ENCODE measurements around the gene SAMD4A.
A peak's percentile ranks its signal among the peaks of the same experiment; 100 is the strongest.

Gene SAMD4A

DNA sequence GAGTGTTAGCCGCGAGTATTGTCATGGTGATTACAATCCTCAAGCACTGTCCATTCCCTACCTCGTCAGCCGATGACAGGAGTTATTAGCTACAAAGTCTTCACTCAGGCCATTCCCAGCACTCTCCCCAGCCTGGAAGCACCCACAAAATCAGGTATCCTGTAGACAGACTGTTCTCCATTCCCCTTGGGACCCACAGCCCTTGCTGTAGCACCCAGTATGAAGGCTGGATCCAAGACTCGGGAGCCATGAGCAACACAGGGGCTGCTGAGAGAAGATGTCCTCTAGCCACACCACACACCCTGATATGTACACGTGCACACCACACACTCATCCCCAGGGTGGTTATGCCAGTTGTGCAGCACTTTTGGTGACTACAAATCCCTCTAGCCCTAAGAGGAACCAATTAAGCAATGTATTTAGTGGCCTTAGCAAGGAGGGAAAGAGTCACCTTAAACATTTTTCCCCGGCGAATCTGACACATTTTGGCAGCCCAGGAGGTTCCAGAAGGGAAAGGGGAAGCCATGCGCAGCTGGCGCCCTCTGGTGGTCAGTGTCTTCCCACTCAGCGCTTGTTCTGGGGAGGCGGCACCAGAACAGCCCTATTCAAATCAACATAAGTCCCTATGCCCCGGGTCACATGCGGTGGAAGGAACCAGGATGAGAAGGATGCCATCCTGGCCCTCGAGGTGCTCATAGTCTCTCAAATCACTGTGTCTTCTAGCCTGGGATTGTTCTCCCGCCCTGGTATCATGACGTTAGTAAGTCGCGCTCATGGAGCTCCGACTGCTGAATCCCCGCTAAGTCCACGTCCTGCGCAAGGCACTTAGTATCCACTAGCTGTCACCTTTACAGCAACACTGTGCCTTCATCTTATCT lies 238.8 kb downstream of the SAMD4A start:
- DNase-seq, result peak; percentile 90 to 95 (median 94)

- no peak for DNase-seq
Observed at GRCh38 chr14:54806616-54807015, 239.7 kb downstream of the SAMD4A start.

- no peak for DNase-seq
Observed at GRCh38 chr14:54807428-54807827, 240.5 kb downstream of the SAMD4A start.

DNA sequence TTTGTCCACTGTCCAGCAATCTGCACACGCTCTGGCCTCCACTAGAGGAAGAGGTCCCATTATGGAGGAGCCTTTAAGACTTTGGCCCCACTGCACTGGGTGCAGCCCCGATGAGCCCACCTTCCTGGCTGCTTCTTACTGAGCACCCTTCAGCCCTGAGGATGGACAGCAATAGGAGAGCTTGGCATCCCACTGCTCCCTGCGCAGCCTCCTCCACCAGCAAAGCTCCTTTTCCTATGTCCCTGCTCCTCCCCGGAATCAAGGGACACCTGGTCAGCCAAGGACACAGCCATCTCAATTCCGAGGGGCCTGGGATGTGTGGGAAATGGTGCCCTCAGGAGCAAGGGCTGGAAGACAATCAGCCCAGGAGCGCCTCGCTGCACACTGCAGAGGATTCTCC lies 241.0 kb downstream of the SAMD4A start:
- no peak for DNase-seq

GRCh38 chr14:54808326-54809161 lies 241.6 kb downstream of the SAMD4A start:
- no peak for DNase-seq

DNA sequence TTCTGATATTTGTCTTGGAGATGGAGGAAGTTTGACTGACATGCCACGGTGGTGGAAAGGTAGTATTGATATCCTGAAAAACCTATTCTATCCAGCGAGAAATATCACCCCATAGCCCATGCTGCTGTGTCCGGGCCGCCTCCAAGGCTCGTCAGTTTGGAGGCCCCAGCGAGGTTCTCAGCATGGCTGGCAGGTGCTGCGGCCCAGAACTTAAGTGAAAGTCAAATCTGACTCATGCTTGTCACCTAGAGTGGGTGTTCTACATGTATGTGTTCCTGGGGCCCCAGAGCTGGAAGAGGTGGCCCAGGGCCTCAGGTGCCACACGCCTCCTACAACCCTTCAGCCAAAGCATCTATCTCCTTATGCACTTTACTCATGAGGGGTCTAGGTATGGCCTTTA lies 242.8 kb downstream of the SAMD4A start:
- no peak for DNase-seq

- no peak for DNase-seq
Observed at GRCh38 chr14:54812617-54813016, 245.7 kb downstream of the SAMD4A start.

DNA sequence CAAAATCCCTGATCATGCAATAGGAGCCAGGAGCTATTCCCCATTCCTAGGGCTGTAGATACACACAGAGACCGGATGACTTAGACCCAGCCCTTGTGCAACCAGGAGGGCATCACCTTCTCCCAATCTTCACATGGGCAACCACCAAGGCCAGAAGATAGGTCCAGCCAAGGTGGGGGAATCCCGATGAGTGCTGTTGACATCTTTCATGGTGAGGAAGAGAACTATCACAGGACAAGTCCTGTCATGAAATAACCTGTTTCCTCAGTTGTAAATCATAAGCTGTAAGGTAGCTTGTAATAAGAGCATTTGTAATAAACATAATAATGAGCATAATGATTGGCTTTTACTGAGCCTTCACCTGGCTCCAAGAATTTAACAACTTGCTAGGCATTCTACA lies 246.2 kb downstream of the SAMD4A start:
- no peak for DNase-seq

DNA sequence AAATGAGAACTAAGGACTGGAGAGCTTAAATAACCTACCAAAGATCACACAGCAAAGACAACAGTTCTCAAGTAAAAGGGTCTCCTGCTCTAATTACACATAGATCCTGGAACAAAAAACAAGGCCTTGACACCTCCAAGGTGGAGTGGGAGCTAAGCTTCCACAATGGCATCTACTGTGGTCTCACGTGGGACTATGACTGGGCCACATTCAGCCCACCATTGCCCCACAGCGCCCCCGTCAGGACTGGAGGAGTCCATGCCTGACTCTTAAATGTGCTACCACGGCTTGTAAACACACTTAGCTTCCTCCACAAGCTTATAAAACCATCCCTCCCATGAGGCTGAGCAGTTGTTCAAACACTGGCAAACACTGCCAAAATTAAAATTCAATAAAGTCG lies 247.1 kb downstream of the SAMD4A start:
- DNase-seq, result peak in 2 of 4 experiments; percentile 7 to 16

DNA sequence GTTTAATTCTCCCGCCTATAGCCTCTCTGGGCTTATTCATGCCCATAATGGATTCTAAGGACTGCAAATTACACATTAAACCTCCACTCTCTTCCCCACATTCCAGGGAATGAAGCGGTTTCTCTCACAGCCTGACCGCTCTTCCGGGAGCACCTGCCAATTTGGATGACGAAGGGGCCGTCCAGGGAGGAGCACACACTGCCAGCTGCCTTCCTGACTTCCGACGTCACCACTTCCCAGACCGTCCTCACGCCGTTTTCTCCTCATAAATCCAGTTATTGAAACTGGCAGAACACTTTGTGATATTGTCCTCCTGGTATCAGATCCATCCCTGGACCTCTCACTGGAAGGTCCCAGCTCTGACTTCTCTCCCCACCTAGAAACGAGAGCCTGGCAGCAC lies 248.1 kb downstream of the SAMD4A start:
- DNase-seq, result no peak

- DNase-seq, result no peak
Observed at GRCh38 chr14:54815515-54815914, 248.6 kb downstream of the SAMD4A start.

- no peak for DNase-seq
Observed at GRCh38 chr14:54816450-54816849, 249.5 kb downstream of the SAMD4A start.

- no peak for DNase-seq
Observed at GRCh38 chr14:54817506-54817905, 250.6 kb downstream of the SAMD4A start.

DNA sequence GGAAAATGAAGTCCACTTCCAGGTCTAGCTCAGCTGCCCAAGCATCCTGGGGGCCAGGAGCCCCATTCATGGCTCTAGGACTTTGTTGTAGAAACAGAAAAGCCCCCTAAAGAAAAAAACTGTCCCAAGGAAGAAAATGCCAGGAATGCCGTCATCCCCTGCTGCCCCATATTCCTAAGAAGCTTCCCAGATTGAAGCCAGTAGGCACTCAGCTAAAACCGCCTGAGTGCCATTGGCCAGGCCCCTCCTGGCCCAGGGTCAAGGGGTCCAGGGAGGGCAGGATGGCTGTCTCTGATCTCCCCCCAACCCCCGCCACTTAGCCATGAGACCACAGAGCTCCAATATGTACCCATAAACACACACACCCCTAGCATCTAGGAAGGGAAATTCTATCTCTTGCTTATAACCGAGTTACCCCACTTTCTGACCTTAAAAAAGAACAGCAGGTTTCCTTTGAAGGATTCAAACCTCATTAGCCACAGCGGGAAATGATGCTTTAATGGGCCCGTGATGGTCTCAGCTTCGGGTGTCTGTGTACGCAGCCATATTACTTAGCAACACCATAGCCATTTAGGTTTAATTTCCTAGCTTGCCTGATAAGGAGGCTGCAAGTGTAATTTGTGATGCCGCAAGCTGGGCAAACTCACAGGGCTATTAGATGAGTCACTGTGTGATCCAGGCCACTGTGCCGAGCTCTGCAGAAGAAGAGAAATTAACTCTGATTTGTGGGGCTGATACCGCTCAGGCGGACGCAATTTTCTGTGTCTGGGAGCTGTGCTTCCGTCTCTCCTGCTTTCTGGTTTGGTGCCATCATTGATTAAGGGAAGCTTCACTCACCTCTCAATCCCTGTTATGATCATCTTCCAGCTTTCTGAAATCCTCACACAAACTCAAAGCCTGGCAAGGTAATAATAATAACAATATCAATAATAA lies 251.5 kb downstream of the SAMD4A start:
- no peak for DNase-seq

- no peak for DNase-seq
Observed at GRCh38 chr14:54822685-54823084, 255.8 kb downstream of the SAMD4A start.

DNA sequence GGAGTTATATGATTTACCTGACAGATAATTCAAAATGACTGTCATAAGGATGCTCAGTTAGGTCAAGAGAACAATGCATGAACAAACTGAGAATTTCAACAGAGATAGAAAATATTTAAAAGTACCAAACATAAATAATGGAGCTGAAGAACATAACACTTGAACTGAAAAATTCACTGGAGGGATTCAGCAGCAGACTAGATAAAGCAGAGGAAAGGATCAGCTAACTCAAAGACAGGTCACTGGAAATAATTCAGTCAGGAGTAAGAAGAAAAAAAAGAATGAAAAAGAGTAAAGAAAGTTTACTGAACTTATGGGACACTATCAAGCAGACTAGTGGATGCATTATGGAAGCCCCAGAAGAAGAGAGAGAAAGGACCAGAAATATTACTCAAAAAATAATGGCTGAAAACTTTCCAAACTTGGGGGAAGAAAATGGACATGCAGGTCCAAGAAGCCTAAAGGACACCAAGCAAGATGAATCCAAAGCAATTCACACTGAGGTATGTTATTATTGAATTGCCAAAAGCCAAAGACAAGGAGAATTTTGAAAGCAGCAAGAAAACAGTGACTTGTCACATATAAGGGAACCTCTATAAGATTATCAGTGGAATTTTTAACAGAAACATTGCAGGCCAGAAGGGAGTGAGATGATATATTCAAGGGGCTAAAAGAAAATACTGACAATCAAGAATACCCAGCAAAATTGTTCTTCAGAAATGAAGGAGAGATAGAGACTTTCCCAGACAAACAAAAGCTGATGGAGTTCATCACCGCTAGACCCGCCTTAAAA lies 257.0 kb downstream of the SAMD4A start:
- no peak for DNase-seq

GRCh38 chr14:54828037-54828436 lies 261.1 kb downstream of the SAMD4A start:
- DNase-seq, result no peak

DNA sequence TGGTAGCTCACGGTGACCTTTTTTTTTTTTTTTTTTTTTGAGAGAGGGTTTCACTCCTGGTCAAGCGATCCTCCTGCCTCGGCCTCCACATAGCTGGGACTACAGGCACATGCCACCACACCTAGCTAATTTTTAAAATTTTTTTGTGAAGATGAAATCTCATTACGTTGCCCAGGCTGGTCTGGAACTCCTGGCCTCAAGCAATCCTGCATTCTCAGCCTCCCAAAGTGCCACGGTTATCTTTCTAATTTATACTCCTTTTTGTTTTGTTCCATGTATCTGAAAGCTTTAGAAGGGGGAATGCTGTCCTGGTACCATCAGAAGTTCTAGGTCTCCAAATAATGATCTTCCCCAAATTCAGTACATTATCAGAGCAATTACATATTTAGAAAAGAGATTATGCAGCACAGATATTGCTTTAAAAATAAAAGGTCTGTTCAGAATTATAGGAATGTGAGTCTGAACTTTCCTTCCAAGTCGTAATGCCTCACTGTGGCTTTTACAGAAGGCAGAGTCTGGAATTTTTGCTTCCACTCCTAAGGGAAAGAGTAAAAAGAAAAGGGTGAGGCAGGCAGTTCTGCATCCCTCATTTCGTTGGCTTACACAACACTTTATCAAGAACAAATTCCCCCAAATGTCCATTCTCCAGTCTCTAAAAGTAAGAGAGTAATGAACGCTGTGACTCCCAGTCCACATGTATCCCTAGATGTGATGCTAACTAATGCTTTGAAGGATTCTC lies 262.7 kb downstream of the SAMD4A start:
- DNase-seq, result no peak

GRCh38 chr14:54830650-54831049 lies 263.7 kb downstream of the SAMD4A start:
- no peak for DNase-seq

DNA sequence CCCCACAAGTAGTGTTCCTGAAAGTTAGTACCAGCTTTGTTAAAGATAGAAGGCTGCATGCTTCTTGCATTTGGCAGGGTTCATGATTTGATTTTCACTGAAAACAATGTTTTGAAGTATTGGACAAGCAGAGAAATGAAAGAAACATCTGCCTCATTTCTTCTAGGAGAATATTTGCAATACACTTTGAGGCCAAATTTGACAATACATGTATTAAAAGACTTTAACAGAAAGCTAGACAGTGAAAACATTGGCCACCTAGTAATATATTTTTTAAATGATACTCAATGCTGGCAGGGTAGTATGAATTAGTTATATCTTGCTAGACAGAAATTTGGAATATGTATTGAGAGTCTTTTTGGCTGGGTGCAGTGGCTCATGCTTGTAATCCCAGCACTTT lies 267.2 kb downstream of the SAMD4A start:
- DNase-seq, result no peak

- no peak for DNase-seq
Observed at GRCh38 chr14:54834727-54835126, 267.8 kb downstream of the SAMD4A start.

Measured in suppressor macrophage (primary cell).